NCI-H2196 treated with DMSO at 0.1 percent for 48 hours (cell line): Measurements from ENCODE around the gene CDH5.
A peak's percentile ranks its signal among the peaks of the same experiment; 100 is the strongest.
"Not testable (repeated sequence)": the region's sequence is repeated elsewhere in the genome, so short reads cannot be mapped to it uniquely, and the experiment has no call there.

Experiments
- DNase-seq: peaks from one replicate; lab custom pipeline; 2025; ENCODE audit not compliant: unreplicated experiment; lab: John Stamatoyannopoulos, UW

The CDH5 gene

DNA sequence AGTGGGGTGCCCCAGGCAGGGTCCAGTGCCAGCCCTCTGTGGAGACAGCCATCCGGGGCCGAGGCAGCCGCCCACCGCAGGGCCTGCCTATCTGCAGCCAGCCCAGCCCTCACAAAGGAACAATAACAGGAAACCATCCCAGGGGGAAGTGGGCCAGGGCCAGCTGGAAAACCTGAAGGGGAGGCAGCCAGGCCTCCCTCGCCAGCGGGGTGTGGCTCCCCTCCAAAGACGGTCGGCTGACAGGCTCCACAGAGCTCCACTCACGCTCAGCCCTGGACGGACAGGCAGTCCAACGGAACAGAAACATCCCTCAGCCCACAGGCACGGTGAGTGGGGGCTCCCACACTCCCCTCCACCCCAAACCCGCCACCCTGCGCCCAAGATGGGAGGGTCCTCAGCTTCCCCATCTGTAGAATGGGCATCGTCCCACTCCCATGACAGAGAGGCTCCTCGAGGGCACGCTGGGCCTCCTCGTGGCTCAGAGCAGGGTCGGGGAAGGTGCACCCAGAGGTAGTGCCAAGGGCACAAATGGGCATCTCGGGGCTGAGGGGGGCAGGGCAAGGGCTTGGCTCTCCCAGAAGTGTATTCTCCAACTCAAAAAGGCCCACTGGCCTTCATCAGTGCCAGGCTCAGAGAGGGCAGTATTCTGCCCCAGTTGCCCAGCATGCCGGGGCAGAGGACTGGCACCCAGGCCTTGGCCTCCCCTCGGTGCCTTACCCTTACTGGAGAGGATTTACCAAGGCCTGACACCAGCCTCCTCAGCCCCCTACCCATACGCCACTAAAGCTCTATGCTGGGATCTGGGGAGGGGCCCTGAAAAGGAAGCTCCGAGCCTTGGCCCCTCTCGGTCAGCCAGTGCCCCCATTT is at the start of gene CDH5:
Gene CDH5 (plus strand): TSS at position 259 of the 867 bp plus-strand sequence. CDS start 12,647 bp downstream, outside the sequence.
- DNase-seq = no peak

GRCh38 chr16:66318505-66318904 is 48.0 kb upstream of the CDH5 start:
- DNase-seq = no peak

- DNase-seq = no peak
Observed at GRCh38 chr16:66320774-66321173, 45.7 kb upstream of the CDH5 start.

DNA sequence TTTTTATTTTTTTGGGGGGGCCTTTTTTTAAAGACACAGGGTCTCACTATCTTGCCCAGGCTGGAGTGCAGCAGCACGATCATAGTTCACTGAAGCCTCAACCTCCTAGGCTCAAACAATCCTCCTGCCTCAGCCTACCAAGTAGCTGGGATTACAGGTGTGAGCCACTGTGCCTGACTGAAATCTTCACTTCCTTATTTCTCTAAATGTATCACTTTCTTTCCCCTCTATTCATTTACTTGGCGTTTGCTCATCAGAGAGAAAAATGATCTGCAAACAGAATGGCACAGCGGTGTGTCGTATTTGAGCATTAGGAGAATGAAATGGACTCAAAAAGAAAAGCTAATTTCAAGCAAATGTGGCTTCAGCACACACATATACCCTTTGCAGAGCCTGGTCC is 44.3 kb upstream of the CDH5 start:
- DNase-seq = no peak

GRCh38 chr16:66324815-66325515 is 41.5 kb upstream of the CDH5 start:
- no peak for DNase-seq

DNA sequence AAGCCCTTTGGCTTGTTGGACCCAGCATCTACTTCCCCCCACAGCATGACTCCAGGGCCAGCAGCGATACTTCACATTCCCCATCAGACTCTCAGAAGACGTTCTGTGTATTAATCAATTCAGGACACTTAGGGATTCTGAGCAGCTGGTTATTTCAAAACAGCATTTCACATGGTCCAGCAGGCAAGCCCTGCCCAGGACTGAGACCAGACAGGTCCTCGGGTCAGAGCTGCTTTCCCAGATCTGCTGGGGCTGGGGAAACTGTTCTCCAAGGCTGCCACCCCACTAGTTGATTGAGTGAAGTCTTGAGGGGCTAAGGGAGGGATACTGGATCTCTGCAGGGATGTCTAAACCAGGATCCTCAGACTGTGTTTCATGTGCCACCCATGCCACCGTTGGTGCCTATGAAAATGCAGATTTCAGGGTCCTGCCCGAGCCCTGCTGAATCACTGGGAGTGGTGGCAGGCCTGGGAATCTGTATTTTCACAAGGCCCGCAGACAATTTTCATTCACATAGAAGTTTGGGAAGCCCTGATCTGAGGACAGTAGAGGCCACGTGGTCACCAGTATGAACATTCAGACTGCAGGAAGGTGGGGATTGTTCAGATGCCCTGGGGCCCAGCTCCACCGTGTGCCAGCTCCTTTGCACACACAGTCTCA is 40.6 kb upstream of the CDH5 start:
- DNase-seq = no peak

DNA sequence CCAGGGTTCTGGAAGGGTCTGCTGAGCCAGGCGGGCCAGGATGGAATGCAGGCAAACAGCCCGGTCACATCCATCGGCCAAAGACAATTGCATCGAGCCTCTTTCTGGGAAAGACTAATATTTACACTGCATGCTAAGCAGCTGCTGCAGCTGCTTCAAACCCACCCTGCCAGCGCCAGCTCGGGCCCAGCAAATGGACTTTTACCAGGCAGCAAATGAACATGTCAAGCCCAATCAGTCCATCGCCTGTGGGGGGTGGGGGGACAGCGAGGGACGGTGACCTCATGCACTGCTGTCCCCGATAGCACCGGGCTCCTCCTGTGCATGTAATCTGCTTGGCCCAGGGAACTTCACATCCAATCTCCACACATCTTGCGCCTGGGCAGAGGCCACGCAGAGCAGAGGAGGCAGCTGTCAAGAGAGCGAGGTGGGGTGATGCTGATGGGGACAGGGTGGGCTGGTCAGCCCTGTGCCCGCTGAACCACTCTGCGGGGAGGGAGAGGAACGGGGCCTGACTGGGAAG is 39.4 kb upstream of the CDH5 start:
- DNase-seq = peak; percentile 55

GRCh38 chr16:66328282-66328681 is 38.2 kb upstream of the CDH5 start:
- DNase-seq = no peak

GRCh38 chr16:66331464-66331863 is 35.0 kb upstream of the CDH5 start:
- not testable (repeated sequence) for DNase-seq

- DNase-seq = peak; percentile 35
Observed at GRCh38 chr16:66332634-66333610, 33.6 kb upstream of the CDH5 start.

DNA sequence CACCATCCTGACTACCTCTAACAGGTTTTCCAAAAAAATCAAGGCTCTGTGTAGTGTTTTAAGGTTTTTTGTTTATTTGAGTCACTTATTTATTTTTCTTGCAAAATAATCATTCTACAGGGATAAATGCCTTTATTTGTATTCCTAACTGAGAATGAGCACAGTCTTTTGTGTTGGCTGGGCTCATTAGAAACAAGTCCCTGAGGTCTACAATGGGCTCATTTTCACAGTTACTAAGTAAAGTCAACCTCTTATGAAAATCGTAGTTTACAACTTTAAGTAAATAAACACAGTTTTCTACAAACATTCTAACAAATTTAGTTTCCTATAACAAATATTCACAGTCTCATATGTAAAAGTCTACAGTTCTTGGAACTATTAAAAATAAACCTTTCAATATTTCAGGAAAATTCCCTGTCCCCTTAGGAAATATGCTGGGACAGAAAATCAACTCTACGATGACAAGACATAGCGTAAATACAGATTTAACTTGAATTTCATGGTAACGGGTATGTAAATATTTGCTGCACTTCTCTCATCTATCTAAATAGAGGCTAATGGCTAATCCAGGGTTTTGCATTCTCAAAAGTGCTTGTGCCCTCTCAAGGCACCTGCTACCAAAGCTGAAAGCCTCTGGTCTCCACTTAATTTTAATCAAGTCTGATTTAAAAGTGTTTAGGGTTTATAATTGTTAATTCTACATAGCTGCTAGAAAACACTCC is 31.5 kb upstream of the CDH5 start:
- peak; percentile 7 for DNase-seq

DNA sequence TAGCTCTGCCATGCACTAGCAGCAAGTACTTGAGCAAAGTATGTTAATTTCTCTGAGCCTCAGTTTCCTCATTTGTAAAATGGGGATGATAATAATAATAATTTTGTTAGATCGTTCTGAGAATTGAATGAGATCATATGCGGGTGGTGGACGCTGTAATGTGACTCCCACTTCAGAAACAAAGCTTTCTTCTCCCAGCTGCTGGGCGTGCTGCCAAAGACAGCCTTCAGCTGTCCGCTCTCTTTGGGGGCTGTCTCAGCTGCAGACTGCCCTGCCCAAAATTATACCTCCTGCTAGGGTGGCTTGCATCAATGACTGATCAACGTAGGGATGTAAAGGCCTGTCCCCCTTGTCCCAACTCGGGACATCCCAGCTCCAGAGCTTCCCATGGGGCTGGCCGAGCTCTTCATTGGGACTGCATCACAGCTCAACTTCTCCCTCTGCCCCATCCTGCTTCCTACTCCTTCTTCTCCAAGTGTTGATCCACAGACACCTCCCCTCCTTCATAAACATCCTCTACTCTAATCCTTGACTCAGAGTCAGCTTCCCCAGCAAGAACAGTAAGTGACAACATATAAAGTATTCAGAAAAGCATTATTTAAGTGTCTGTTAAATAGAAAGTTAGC is 30.7 kb upstream of the CDH5 start:
- peak; percentile 69 for DNase-seq

GRCh38 chr16:66337463-66338188 is 28.9 kb upstream of the CDH5 start:
- no peak for DNase-seq

GRCh38 chr16:66342294-66342900 is 24.1 kb upstream of the CDH5 start:
- DNase-seq = no peak

GRCh38 chr16:66344533-66345145 is 21.9 kb upstream of the CDH5 start:
- no peak for DNase-seq

DNA sequence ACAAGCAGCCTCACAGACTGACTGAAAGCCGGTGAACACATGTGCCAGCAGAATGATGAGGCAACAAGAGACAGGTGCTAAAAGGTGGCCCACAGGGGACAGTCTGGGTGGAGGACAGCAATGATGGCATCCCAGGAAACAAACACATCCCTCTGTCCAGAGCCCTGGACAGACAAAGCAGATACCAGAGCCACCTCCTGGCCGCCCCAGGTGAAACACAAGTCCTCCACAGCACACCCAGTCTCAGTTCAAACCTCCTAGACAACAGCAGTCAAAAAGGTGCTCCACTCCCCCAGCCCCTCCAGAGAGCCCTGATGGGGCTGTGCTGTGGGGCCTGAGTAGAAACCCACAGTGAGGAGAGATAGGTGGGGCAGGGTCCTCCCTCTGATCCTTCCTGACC is 20.3 kb upstream of the CDH5 start:
- no peak for DNase-seq

- DNase-seq = no peak
Observed at GRCh38 chr16:66352304-66352703, 14.2 kb upstream of the CDH5 start.

- no peak for DNase-seq
Observed at GRCh38 chr16:66353055-66353454, 13.4 kb upstream of the CDH5 start.
